ENCODE measurements around the gene SMAD4.
"Not testable (repeated sequence)": the region's sequence is repeated elsewhere in the genome, so short reads cannot be mapped to it uniquely, and the experiment has no call there.

The SMAD4 gene

GRCh38 chr18:51029694-51030536 lies at the start of gene SMAD4:
SMAD4 (plus strand) TSS chr18:51030213; CDS start chr18:51047047, 16,834 bp downstream.
- peak; percentile 92 to 93 for DNase-seq

GRCh38 chr18:50981381-50981780 lies 48.6 kb upstream of the SMAD4 start:
- no peak for DNase-seq

- no peak for DNase-seq
These were observed 47.8 kb upstream of the SMAD4 start for GRCh38 chr18:50982086-50982801.

- peak; percentile 7 to 15 for DNase-seq
These were observed 47.2 kb upstream of the SMAD4 start for GRCh38 chr18:50982802-50983179.

DNA sequence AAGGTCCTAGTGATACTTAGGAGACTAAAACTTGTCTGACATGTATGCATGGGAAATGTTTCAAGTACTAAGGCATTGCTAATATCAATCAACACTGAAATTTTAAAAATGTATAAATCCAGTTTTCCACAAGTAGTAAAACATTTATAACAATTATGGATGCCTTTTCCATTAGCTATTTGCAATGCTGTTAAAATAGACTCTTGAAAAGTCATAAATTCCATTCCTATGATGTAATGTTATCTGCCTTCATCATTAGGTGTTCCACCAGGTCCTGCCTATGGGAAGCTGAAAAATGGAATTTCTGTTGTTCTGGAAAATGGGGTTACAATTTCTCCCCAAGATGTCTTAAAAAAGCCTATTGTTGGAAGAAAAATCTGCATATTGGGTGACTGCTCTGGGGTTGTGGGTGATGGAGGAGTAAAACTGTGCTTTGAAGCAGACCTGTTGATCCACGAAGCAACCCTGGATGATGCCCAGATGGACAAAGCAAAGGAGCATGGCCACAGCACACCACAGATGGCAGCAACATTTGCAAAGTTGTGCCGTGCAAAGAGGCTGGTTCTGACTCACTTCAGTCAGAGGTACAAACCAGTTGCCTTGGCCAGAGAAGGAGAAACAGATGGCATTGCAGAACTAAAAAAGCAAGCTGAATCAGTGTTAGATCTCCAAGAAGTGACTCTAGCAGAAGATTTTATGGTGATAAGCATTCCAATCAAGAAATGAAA lies 43.5 kb upstream of the SMAD4 start:
- DNase-seq: no peak

GRCh38 chr18:50987261-50987660 lies 42.8 kb upstream of the SMAD4 start:
- no peak for DNase-seq

DNA sequence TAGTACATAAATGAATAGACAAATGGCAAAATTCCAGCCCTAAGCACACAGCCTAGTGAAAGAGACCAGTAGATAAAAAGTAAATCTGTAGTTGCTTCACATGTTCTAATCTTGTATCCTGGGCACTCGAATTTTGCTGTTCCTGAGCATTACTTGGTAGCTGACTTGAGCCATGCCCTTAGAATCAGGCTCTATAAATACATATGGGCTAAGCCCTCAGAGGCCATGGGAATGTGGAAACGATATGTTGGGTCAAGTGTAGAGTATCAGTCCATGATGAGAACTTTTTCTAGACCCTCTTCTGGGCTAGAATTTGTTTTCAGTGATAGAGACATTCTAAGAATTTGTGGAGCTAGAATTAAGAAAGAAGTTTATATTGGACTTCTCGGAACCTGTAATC lies 40.3 kb upstream of the SMAD4 start:
- DNase-seq: no peak

- no peak for DNase-seq
These were observed 37.7 kb upstream of the SMAD4 start for GRCh38 chr18:50992351-50992762.

DNA sequence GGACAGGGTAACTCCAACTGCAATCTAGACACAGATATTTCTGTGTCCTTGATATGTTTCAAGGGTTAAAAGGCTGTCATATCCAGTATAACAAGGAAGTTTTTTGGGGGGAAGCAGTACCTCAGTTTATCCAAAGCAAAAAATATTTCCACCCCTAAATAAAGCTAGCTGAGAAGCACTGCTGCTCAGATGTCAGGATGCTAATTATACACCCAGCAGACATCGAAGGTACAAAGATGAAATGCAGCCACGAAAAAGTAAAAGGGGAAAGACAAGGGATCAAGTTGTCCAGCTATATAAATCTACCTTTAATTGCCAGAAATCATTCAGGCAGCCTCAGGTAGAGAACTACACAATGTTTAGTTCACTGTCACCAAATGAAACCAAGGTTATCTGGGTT lies 36.0 kb upstream of the SMAD4 start:
- no peak for DNase-seq

GRCh38 chr18:51003174-51003573 lies 26.8 kb upstream of the SMAD4 start:
- DNase-seq: not testable (repeated sequence)

DNA sequence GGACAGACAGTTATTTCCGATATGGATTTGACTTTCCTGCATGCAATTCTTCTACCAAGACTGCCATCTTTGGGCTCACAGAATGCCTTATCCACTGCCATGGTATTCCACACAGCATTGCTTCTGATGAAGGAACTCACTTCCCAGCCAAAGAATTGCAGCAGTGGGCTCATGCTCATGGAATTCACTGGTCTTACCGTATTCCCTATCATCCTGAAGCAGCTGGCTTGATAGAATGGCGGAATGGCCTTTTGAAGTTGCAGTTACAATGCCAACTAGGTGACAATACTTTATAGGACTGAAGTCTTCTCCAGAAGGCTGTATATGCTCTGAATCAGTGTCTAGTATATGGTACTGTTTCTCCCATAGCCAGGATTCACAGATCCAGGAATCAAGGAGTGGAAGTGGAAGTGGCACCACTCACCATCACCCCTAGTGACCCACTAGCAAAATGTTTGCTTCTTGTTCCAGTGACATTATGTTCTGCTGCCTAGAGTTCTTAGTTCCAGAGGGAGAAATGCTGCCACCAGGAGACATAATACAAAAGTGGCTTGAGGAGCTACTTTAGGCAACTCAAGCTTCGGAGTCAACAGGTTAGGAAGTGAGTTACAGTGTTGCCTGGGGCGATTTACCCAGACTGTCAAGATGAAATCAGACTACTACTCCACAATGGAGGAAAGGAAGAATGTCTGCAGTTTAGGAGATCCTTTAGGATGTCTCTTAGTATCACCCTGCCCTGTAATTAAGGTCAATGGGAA lies 23.8 kb upstream of the SMAD4 start:
- DNase-seq: no peak

GRCh38 chr18:51006948-51007789 lies 22.8 kb upstream of the SMAD4 start:
- no peak for DNase-seq

GRCh38 chr18:51007790-51008139 lies 22.2 kb upstream of the SMAD4 start:
- DNase-seq: no peak

GRCh38 chr18:51009072-51009471 lies 20.9 kb upstream of the SMAD4 start:
- peak; percentile 31 to 59 for DNase-seq

DNA sequence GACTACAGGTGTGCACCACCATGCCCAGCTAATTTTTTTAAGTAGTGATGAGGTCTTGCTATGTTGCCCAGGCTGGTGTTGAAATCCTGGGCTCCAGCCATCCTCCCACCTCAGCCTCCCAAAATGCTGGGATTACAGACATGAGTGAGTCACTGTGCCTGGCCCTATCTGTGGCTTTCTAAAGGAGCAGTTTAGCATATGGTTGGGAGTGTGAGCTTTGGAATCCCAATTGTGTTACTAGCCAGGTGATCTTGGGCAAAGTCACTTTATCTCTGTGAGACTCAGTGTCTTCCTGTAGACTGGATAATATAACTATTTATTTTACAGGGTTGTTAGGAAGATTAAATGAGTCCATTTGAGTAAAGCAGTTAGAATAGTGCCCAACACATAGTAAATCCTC lies 19.8 kb upstream of the SMAD4 start:
- DNase-seq: no peak

DNA sequence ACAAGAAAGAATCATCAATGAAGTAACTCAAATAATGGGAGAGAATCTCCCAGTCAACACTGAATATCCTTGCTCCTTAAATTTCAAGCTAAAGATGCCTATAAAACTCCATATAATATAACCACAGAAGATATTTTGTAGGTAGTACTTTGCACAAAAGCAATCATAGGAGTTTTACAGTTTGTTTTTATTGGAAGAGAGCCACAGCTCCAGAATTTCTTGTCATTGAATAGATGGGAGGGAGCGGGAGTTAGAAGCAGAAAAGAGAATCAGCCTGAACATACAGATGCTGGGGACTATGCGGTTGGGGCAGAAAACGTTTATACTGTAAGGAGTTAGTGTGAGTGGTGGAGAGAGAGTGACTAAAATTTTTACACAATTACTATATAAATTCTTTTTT lies 18.3 kb upstream of the SMAD4 start:
- DNase-seq: no peak

GRCh38 chr18:51012441-51012840 lies 17.6 kb upstream of the SMAD4 start:
- DNase-seq: no peak

- DNase-seq: no peak
These were observed 16.8 kb upstream of the SMAD4 start for GRCh38 chr18:51013259-51013658.

DNA sequence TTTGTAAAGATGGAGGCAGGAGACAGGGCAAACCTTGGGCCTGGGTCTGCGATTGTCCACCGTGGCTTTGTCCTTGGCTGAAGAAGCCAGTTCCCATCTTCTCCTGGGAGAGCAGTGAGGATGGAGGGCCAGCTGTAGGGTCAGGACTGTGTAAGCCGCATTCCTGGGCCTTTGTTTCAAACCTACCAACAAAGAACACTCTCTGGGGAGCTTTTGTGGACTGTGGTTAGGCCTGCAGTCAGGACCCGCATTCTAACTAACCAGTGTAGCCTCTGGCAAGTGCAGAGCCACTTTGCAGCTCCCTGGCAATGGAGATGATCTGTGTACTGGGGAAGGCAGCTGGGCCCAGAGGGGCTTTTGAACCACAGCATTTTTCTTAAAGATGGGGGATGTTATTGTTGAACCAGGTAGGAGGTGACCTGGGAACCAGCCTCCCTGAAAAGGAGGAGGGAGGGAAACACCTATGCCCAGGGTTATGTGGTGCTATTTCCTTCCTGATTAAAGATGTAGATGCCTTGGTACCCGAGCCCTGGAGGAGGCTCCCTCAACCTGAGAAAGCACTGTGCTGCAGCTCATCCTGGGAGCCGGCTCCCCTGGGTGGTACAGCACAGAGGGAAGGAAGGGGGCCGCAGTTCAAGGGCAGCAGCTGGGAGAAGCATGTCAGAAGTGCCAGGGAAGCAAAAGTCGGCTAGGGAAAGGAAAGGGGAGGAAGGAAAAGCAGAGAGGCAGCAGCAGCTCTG lies 12.7 kb upstream of the SMAD4 start:
- DNase-seq: no peak

DNA sequence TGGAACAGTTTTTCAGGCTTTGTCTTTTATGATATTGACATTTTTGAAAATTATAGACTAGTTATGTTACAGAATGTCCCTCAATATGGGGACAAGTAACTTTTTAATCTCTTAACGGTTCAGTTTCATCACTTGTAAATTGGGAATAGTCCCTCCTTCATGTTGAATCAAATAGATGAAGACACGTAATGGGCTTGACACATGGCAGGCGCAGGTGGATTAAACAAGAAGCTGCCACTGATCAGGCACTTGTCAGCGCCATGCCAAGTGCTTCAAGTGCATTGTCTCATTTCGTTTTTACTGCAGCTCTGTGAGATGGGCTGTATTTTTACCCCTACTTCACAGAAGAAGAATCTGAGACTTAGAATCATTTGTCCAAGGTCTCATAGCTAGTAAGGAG lies 9.5 kb upstream of the SMAD4 start:
- DNase-seq: no peak
